ENCODE measurements around the gene PRIM2.

DNA sequence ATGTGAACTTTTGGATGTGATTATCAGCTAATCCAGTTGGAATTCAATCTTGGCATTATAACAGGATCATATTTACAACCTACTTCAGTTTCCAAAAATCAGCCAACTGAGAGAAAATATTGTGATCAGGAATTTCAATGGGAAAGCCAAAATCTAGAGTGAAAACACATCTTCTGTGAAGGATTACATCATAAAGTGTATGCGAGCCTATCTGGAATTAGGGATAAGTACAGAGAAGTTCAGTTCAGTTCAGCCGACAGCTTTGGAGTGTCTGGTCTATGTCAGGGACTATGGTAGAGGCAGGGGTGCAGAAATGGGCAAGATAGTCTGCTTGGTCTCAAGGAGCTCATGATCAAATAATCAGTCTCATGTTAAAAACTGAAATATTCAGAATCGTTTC lies 12.3 kb upstream of the PRIM2 start:
- TF ChIP-seq, protein P1, sequence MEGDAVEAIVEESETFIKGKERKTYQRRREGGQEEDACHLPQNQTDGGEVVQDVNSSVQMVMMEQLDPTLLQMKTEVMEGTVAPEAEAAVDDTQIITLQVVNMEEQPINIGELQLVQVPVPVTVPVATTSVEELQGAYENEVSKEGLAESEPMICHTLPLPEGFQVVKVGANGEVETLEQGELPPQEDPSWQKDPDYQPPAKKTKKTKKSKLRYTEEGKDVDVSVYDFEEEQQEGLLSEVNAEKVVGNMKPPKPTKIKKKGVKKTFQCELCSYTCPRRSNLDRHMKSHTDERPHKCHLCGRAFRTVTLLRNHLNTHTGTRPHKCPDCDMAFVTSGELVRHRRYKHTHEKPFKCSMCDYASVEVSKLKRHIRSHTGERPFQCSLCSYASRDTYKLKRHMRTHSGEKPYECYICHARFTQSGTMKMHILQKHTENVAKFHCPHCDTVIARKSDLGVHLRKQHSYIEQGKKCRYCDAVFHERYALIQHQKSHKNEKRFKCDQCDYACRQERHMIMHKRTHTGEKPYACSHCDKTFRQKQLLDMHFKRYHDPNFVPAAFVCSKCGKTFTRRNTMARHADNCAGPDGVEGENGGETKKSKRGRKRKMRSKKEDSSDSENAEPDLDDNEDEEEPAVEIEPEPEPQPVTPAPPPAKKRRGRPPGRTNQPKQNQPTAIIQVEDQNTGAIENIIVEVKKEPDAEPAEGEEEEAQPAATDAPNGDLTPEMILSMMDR (IDR thresholded peaks at IDR 0.05 in 2 of 3, conservative IDR thresholded peaks at IDR 0.05 in 1 of 3; ENCODE audit: borderline replicate concordance in 1 of 3, insufficient read depth in 1 of 3, low read depth in 2 of 3, low read length in 2 of 3): no peak
- TF ChIP-seq ZNF274 (IDR thresholded peaks at IDR 0.05; ENCODE audit: low read depth, low read length): no peak
- TF ChIP-seq POLR2AphosphoS5 (IDR thresholded peaks at IDR 0.05; ENCODE audit: low read depth, low read length): no peak
- TF ChIP-seq SP1 (IDR thresholded peaks at IDR 0.05; ENCODE audit: low read depth): no peak
- TF ChIP-seq EZH2phosphoT487 (IDR thresholded peaks at IDR 0.05; ENCODE audit: borderline replicate concordance): no peak
- TF ChIP-seq, protein P2, sequence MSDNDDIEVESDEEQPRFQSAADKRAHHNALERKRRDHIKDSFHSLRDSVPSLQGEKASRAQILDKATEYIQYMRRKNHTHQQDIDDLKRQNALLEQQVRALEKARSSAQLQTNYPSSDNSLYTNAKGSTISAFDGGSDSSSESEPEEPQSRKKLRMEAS (IDR thresholded peaks at IDR 0.05): no peak
- no peak for TF ChIP-seq POLR2A (IDR thresholded peaks at IDR 0.05; ENCODE audit: borderline replicate concordance, extremely low read depth, insufficient read depth, insufficient read length)
- TF ChIP-seq CEBPB (IDR thresholded peaks at IDR 0.05; ENCODE audit: low read depth): no peak
- no peak for TF ChIP-seq RAD21 (IDR thresholded peaks at IDR 0.05; ENCODE audit: low read depth)
- no peak for TF ChIP-seq SIN3A (IDR thresholded peaks at IDR 0.05; ENCODE audit: low read depth)
- TF ChIP-seq, protein P3, sequence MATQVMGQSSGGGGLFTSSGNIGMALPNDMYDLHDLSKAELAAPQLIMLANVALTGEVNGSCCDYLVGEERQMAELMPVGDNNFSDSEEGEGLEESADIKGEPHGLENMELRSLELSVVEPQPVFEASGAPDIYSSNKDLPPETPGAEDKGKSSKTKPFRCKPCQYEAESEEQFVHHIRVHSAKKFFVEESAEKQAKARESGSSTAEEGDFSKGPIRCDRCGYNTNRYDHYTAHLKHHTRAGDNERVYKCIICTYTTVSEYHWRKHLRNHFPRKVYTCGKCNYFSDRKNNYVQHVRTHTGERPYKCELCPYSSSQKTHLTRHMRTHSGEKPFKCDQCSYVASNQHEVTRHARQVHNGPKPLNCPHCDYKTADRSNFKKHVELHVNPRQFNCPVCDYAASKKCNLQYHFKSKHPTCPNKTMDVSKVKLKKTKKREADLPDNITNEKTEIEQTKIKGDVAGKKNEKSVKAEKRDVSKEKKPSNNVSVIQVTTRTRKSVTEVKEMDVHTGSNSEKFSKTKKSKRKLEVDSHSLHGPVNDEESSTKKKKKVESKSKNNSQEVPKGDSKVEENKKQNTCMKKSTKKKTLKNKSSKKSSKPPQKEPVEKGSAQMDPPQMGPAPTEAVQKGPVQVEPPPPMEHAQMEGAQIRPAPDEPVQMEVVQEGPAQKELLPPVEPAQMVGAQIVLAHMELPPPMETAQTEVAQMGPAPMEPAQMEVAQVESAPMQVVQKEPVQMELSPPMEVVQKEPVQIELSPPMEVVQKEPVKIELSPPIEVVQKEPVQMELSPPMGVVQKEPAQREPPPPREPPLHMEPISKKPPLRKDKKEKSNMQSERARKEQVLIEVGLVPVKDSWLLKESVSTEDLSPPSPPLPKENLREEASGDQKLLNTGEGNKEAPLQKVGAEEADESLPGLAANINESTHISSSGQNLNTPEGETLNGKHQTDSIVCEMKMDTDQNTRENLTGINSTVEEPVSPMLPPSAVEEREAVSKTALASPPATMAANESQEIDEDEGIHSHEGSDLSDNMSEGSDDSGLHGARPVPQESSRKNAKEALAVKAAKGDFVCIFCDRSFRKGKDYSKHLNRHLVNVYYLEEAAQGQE (IDR thresholded peaks at IDR 0.05; ENCODE audit: low read depth): no peak
- no peak for TF ChIP-seq EZH2 (IDR thresholded peaks at IDR 0.05)
- no peak for TF ChIP-seq SRF (IDR thresholded peaks at IDR 0.05; ENCODE audit: low read depth)

Data from HCT116 (cell line).